ENCODE results near the gene MALRD1. TPM values are rescaled to one million over a fixed set of nuclear protein-coding genes. Genes with fewer than 3 reads are reported as not detected.

The MALRD1 gene
- total RNA-seq, 5 donors from 2014 or later (not counting 1 experiment from before 2014, with no cell fraction given) = 0.32 TPM; not detected in 4

DNA sequence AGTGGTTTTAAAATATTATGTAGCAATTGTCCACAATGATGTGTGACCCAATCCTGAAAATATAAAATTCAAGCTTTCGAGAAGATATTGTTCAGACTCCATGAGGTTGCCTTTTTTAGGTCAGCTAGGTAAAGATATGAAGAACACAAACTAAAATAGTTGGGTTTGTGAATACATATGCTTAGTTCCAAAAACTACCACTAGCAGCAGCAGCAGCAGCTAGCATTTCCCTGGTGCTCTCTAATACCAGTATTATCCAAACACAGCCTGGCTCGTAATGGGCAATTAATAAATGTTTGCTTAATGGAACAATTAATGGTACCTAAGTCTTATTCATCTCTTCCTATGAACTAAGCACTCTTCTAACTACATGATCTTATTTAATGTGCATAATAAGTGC is 362.5 kb downstream of the MALRD1 start:
- H3K36me3 ChIP-seq (ENCODE audit: control insufficient read depth in 2 of 2, extremely low read depth in 1 of 2, insufficient read depth in 1 of 2, low read length in 1 of 2) = no peaks in the 10 kb centered on the region
- WGBS (ENCODE audit: insufficient coverage) = 100% methylated on average over 1 of the region's 2 CpGs
- ATAC-seq (replicated peaks in 1 of 4) = no peak
- Mint-ChIP-seq H3K9me3 (peaks cover 16 to 23% (median 17%) of the 10 kb centered on the region in 3 donors), H3K4me3 (no peak overlapping the region), H3K27me3 (no peaks in the 10 kb centered on the region), H3K36me3 (no peaks in the 10 kb centered on the region), H3K4me1 (no peaks in the 10 kb centered on the region), H3K27ac (no peak overlapping the region)
- ChIA-PET CTCF (interaction anchor here in 1 of 2 donors (0.7 kb wide), 1 partner anchor 373 kb away, joined by 3 read pairs; no protein-coding TSS in a partner anchor), POLR2A (no interaction called here)
- H3K4me3 ChIP-seq (ENCODE audit: control insufficient read depth in 1 of 2, extremely low read depth in 1 of 2, low read length in 1 of 2) = no peak overlapping the region
- H3K4me1 ChIP-seq (ENCODE audit: control insufficient read depth in 1 of 2, extremely low read depth in 1 of 2, insufficient read depth in 2 of 2, low read length in 2 of 2) = no peaks in the 10 kb centered on the region
- H3K9me3 ChIP-seq = no peaks in the 10 kb centered on the region
- no peak overlapping the region for H3K27ac ChIP-seq (ENCODE audit: low read length)
- no peaks in the 10 kb centered on the region for H3K27me3 ChIP-seq (replicated peaks in 1 of 2; ENCODE audit: control insufficient read depth in 2 of 2, extremely low read depth in 1 of 2, insufficient read depth in 2 of 2, low read length in 1 of 2)
- no peak for DNase-seq

- CTCF ChIA-PET = no interaction called here
- Mint-ChIP-seq H3K27me3 (no peaks in the 10 kb centered on the region), H3K36me3 (no peaks in the 10 kb centered on the region), H3K4me1 (no peaks in the 10 kb centered on the region), H3K9me3 (peaks cover 9 to 18% (median 14%) of the 10 kb centered on the region in 3 donors), H3K27ac (no peak overlapping the region), H3K4me3 (no peak overlapping the region)
- Histone ChIP-seq H3K4me1 (ENCODE audit: control insufficient read depth in 1 of 2, extremely low read depth in 1 of 2, insufficient read depth in 2 of 2, low read length in 2 of 2) (no peaks in the 10 kb centered on the region), H3K9me3 (no peaks in the 10 kb centered on the region), H3K36me3 (ENCODE audit: control insufficient read depth in 2 of 2, extremely low read depth in 1 of 2, insufficient read depth in 1 of 2, low read length in 1 of 2) (no peaks in the 10 kb centered on the region), H3K27me3 (replicated peaks in 1 of 2; ENCODE audit: control insufficient read depth in 2 of 2, extremely low read depth in 1 of 2, insufficient read depth in 2 of 2, low read length in 1 of 2) (no peaks in the 10 kb centered on the region), H3K4me3 (ENCODE audit: control insufficient read depth in 1 of 2, extremely low read depth in 1 of 2, low read length in 1 of 2) (no peak overlapping the region), H3K27ac (ENCODE audit: low read length) (no peak overlapping the region)
- ATAC-seq (replicated peaks in 1 of 4) (no peak), DNase-seq (no peak)
- POLR2A ChIA-PET = no interaction called here
Observed at GRCh38 chr10:19412531-19412930, 363.9 kb downstream of the MALRD1 start.

DNA sequence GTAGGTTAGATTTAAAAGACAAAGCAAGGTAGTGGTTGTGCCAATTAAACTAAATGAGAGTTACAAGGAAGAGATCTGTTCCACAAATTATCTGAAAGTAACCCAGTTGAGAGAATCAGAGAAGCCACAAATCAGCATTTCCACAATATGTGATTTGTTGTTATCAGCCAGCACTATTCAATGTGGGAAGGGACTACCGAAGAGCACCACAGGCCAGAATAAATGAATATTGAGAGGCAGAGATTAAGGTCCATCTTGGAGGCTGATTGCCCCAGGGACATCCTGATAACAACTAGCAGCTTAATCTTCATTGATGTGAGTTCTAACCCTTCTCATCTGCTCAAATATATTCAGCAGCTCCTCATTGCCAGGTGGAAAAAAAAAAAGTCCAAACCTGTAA is 367.6 kb downstream of the MALRD1 start:
- Mint-ChIP-seq H3K4me1 (no peaks in the 10 kb centered on the region), H3K9me3 (peaks cover 0 to 4% (median 4%) of the 10 kb centered on the region in 3 donors), H3K27ac (no peak overlapping the region), H3K27me3 (no peaks in the 10 kb centered on the region), H3K36me3 (no peaks in the 10 kb centered on the region), H3K4me3 (no peak overlapping the region)
- Histone ChIP-seq H3K9me3 (no peaks in the 10 kb centered on the region), H3K27me3 (replicated peaks in 1 of 2; ENCODE audit: control insufficient read depth in 2 of 2, extremely low read depth in 1 of 2, insufficient read depth in 2 of 2, low read length in 1 of 2) (no peaks in the 10 kb centered on the region), H3K4me1 (ENCODE audit: control insufficient read depth in 1 of 2, extremely low read depth in 1 of 2, insufficient read depth in 2 of 2, low read length in 2 of 2) (no peaks in the 10 kb centered on the region), H3K4me3 (ENCODE audit: control insufficient read depth in 1 of 2, extremely low read depth in 1 of 2, low read length in 1 of 2) (no peak overlapping the region), H3K27ac (ENCODE audit: low read length) (no peak overlapping the region), H3K36me3 (ENCODE audit: control insufficient read depth in 2 of 2, extremely low read depth in 1 of 2, insufficient read depth in 1 of 2, low read length in 1 of 2) (no peaks in the 10 kb centered on the region)
- POLR2A ChIA-PET = no interaction called here
- DNase-seq (no peak), ATAC-seq (replicated peaks in 1 of 4) (no peak)
- WGBS (ENCODE audit: insufficient coverage) = no CpG with 5 or more reads among the region's 1 CpG
- CTCF ChIA-PET = no interaction called here

DNA sequence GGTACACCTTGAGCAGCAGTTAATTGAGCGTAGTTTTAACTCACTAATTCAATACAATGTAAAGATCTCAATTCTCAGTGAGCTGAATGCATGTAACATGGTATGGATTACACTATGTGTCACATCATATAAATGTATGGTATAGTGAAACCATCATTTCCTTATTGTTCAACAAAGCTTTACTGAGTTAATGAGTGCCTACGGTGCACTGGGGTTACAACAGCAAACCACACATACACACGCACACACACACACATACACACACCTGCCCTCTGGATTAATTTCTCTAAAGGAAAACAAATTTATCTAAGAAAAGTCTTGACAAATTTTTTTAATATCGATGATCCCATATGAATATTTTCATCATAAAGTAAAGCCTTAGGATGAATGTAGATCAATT is 369.1 kb downstream of the MALRD1 start:
- H3K36me3 ChIP-seq (ENCODE audit: control insufficient read depth in 2 of 2, extremely low read depth in 1 of 2, insufficient read depth in 1 of 2, low read length in 1 of 2) = no peaks in the 10 kb centered on the region
- no peak overlapping the region for H3K4me3 ChIP-seq (ENCODE audit: control insufficient read depth in 1 of 2, extremely low read depth in 1 of 2, low read length in 1 of 2)
- no peaks in the 10 kb centered on the region for H3K4me1 Mint-ChIP-seq
- no peaks in the 10 kb centered on the region for H3K27me3 Mint-ChIP-seq
- H3K4me3 Mint-ChIP-seq = no peak overlapping the region
- POLR2A ChIA-PET = no interaction called here
- no peak overlapping the region for H3K27ac Mint-ChIP-seq
- no peaks in the 10 kb centered on the region for H3K36me3 Mint-ChIP-seq
- no peaks in the 10 kb centered on the region for H3K27me3 ChIP-seq (replicated peaks in 1 of 2; ENCODE audit: control insufficient read depth in 2 of 2, extremely low read depth in 1 of 2, insufficient read depth in 2 of 2, low read length in 1 of 2)
- H3K4me1 ChIP-seq (ENCODE audit: control insufficient read depth in 1 of 2, extremely low read depth in 1 of 2, insufficient read depth in 2 of 2, low read length in 2 of 2) = no peaks in the 10 kb centered on the region
- ATAC-seq (replicated peaks in 1 of 4) (no peak), DNase-seq (no peak)
- peaks cover 0 to 10% (median 4%) of the 10 kb centered on the region in 3 donors for H3K9me3 Mint-ChIP-seq
- no peak overlapping the region for H3K27ac ChIP-seq (ENCODE audit: low read length)
- no peaks in the 10 kb centered on the region for H3K9me3 ChIP-seq
- CTCF ChIA-PET = no interaction called here
- WGBS (ENCODE audit: insufficient coverage) = no CpG with 5 or more reads among the region's 4 CpGs

DNA sequence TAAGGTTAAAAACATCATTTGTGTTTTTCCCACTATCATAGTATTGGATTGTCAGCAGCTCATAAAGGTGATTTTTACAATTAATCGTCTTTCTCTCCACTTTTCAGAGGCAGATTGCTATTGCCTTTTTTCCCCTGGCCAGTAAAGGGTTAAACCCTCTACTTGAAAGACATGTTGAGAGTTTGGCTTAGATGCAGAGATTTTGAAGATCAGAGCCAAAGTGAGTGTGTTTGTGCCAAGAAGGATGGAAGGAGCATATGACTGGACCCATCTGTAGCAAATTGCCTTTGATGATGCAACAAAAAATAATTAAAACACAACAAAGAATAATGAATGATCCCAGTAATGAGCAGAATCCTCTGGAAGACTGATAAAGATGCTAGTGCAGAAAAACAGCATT is 373.1 kb downstream of the MALRD1 start:
- H3K4me1 Mint-ChIP-seq = no peaks in the 10 kb centered on the region
- Histone ChIP-seq H3K4me1 (ENCODE audit: control insufficient read depth in 1 of 2, extremely low read depth in 1 of 2, insufficient read depth in 2 of 2, low read length in 2 of 2) (no peaks in the 10 kb centered on the region), H3K27me3 (replicated peaks in 1 of 2; ENCODE audit: control insufficient read depth in 2 of 2, extremely low read depth in 1 of 2, insufficient read depth in 2 of 2, low read length in 1 of 2) (no peaks in the 10 kb centered on the region), H3K36me3 (ENCODE audit: control insufficient read depth in 2 of 2, extremely low read depth in 1 of 2, insufficient read depth in 1 of 2, low read length in 1 of 2) (no peaks in the 10 kb centered on the region), H3K9me3 (no peaks in the 10 kb centered on the region), H3K4me3 (ENCODE audit: control insufficient read depth in 1 of 2, extremely low read depth in 1 of 2, low read length in 1 of 2) (no peak overlapping the region), H3K27ac (ENCODE audit: low read length) (no peak overlapping the region)
- POLR2A ChIA-PET = no interaction called here
- no CpG with 5 or more reads among the region's 1 CpG for WGBS (ENCODE audit: insufficient coverage)
- H3K36me3 Mint-ChIP-seq = no peaks in the 10 kb centered on the region
- H3K27me3 Mint-ChIP-seq = no peaks in the 10 kb centered on the region
- no peak for DNase-seq
- ATAC-seq (replicated peaks in 1 of 4) = no peak
- H3K27ac Mint-ChIP-seq = no peak overlapping the region
- CTCF ChIA-PET = no interaction called here
- H3K9me3 Mint-ChIP-seq = peaks cover 0 to 10% (median 2%) of the 10 kb centered on the region in 3 donors
- no peak overlapping the region for H3K4me3 Mint-ChIP-seq

DNA sequence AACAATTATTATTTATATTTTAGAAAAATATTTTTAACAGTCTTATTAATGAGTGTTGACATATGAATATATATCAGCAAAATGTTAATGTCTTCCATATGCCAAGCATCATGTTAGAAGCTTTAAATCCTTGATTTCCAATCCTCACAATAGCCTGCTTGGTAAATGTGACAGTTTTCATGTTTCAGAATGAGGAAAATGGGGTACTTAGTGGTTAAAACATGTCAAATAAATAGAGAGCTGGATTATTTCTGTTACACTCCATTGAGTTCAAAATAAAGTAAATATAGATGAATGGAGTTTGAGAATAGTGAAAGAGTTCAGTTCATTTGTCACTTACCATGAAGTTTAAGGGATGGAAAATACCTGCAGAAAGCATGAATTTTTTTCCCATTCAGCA is 377.4 kb downstream of the MALRD1 start:
- Histone ChIP-seq H3K27ac (ENCODE audit: low read length) (no peak overlapping the region), H3K4me1 (ENCODE audit: control insufficient read depth in 1 of 2, extremely low read depth in 1 of 2, insufficient read depth in 2 of 2, low read length in 2 of 2) (no peaks in the 10 kb centered on the region), H3K27me3 (replicated peaks in 1 of 2; ENCODE audit: control insufficient read depth in 2 of 2, extremely low read depth in 1 of 2, insufficient read depth in 2 of 2, low read length in 1 of 2) (no peaks in the 10 kb centered on the region), H3K36me3 (ENCODE audit: control insufficient read depth in 2 of 2, extremely low read depth in 1 of 2, insufficient read depth in 1 of 2, low read length in 1 of 2) (no peaks in the 10 kb centered on the region), H3K9me3 (no peaks in the 10 kb centered on the region), H3K4me3 (ENCODE audit: control insufficient read depth in 1 of 2, extremely low read depth in 1 of 2, low read length in 1 of 2) (no peak overlapping the region)
- Mint-ChIP-seq H3K36me3 (no peaks in the 10 kb centered on the region), H3K9me3 (peaks cover 0 to 14% (median 4%) of the 10 kb centered on the region in 3 donors), H3K27ac (no peak overlapping the region), H3K27me3 (no peaks in the 10 kb centered on the region), H3K4me1 (no peaks in the 10 kb centered on the region), H3K4me3 (no peak overlapping the region)
- ATAC-seq (replicated peaks in 1 of 4) (no peak), DNase-seq (no peak)
- CTCF ChIA-PET = no interaction called here
- POLR2A ChIA-PET = interaction anchor here in 1 of 2 donors (0.5 kb wide), 1 partner anchor 340 kb away, joined by 3 read pairs; no protein-coding TSS in a partner anchor

DNA sequence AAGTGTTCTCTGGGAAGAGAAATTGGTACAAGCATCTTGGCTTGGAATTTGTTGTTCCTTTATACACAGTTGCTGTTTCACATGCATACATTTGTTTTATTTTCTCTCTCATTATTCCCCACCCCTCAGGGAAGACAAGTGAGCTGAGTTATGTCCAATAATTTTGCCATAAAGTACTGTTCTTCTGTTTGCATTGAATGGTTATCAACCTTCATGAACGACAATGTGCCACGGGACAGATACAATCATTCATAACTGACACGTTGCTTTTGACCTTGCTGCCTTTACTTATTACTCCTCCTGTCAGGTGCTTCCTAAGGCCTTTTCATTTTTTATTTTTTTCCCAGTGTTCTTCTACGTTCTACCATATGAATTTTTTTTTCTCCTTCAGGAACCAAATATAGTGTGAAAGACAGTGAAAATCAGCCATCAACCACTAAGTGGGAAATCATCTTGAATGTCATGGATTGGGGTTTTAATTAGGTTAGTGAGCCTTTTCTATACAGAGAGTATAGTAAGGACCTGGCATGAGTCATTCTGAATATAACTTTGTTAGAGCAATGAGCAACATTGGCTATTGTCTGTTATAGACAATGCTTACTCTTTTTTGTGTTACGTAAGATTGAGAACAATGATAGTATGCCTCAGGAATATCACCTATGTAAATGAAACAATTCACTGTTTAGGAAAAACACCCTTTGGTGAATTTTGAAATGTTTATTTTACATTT is 383.2 kb downstream of the MALRD1 start:
- Mint-ChIP-seq H3K27ac (no peak overlapping the region), H3K36me3 (no peaks in the 10 kb centered on the region), H3K4me1 (no peaks in the 10 kb centered on the region), H3K4me3 (no peak overlapping the region), H3K9me3 (peaks cover 4 to 8% (median 4%) of the 10 kb centered on the region in 3 donors), H3K27me3 (no peaks in the 10 kb centered on the region)
- ATAC-seq (replicated peaks in 1 of 4) (no peak), DNase-seq (no peak)
- no peaks in the 10 kb centered on the region for H3K9me3 ChIP-seq
- H3K36me3 ChIP-seq (ENCODE audit: control insufficient read depth in 2 of 2, extremely low read depth in 1 of 2, insufficient read depth in 1 of 2, low read length in 1 of 2) = no peaks in the 10 kb centered on the region
- H3K4me1 ChIP-seq (ENCODE audit: control insufficient read depth in 1 of 2, extremely low read depth in 1 of 2, insufficient read depth in 2 of 2, low read length in 2 of 2) = no peaks in the 10 kb centered on the region
- 100% methylated on average over 1 of the region's 5 CpGs for WGBS (ENCODE audit: insufficient coverage)
- no peak overlapping the region for H3K4me3 ChIP-seq (ENCODE audit: control insufficient read depth in 1 of 2, extremely low read depth in 1 of 2, low read length in 1 of 2)
- no peaks in the 10 kb centered on the region for H3K27me3 ChIP-seq (replicated peaks in 1 of 2; ENCODE audit: control insufficient read depth in 2 of 2, extremely low read depth in 1 of 2, insufficient read depth in 2 of 2, low read length in 1 of 2)
- no peak overlapping the region for H3K27ac ChIP-seq (ENCODE audit: low read length)
- CTCF ChIA-PET = no interaction called here
- POLR2A ChIA-PET = no interaction called here
